K562 (cell line): ENCODE measurements around the gene PLAAT5. TPM values are rescaled to one million over a fixed set of nuclear protein-coding genes. Genes with fewer than 3 reads are reported as not detected.

ENCODE experiments used
- ATF3 ChIP-seq, 2 experiments: fragments of 450-650 bp in 1 of 2; sonication (generic) in 1 of 2; formaldehyde crosslinking in 1 of 2; IDR thresholded peaks in 1 of 2; conservative IDR thresholded peaks in 1 of 2; 2 replicates each; pipeline versions ENCODE4 v1.6.1 to v1.8.1; 2016 to 2023; ENCODE audit warnings: mild to moderate bottlenecking in 2 of 2, moderate library complexity in 2 of 2, inconsistent platforms in 1 of 2, missing genetic modification reagents in 1 of 2
- DMBX1 ChIP-seq: fragments of 250-450 bp; sonication (Bioruptor Pico); IDR thresholded peaks from 2 replicates; pipeline ENCODE4 v1.8.0; 2022; ENCODE audit warnings: inconsistent platforms, mild to moderate bottlenecking, moderate library complexity, borderline replicate concordance
- KDM4B ChIP-seq, 2 experiments: fragments of 450-650 bp in 1 of 2; sonication (generic) in 1 of 2; IDR thresholded peaks; 2 replicates each; pipeline ENCODE4 v1.6.1; 2016 to 2017; ENCODE audit warnings: borderline replicate concordance in 2 of 2, antibody characterized with exemption in 1 of 2, low read depth in 1 of 2, mild to moderate bottlenecking in 1 of 2
- MAX ChIP-seq: sonication (generic); formaldehyde crosslinking; IDR thresholded peaks from 2 replicates; pipeline ENCODE4 v1.9.0; 2022; ENCODE audit warnings: mild to moderate bottlenecking, missing genetic modification reagents
- MBD2 ChIP-seq: sonication (generic); IDR thresholded peaks from 2 replicates; pipeline ENCODE4 v1.6.1; 2016; ENCODE audit warnings: low read depth, borderline replicate concordance
- NFRKB ChIP-seq: fragments of 450-650 bp; IDR thresholded peaks from 2 replicates; pipeline ENCODE4 v1.6.1; 2016; ENCODE audit warnings: low read depth
- PTTG1 ChIP-seq: fragments of 450-650 bp; IDR thresholded peaks from 2 replicates; pipeline ENCODE4 v1.6.1; 2016; ENCODE audit warnings: low read depth, mild to moderate bottlenecking, missing genetic modification characterization, missing compliant biosample characterization
- SIN3B ChIP-seq: fragments of 450-650 bp; IDR thresholded peaks from 2 replicates; pipeline ENCODE4 v1.6.1; 2017; ENCODE audit warnings: low read depth, mild to moderate bottlenecking, moderate library complexity
- XRCC3 ChIP-seq: fragments of 450-650 bp; IDR thresholded peaks from 2 replicates; pipeline ENCODE4 v1.6.1; 2017; ENCODE audit warnings: mild to moderate bottlenecking, moderate library complexity
- YBX1 ChIP-seq: fragments of 450-650 bp; IDR thresholded peaks from 2 replicates; pipeline ENCODE4 v1.7.1; 2016; ENCODE audit warnings: mild to moderate bottlenecking
- ZNF174 ChIP-seq: fragments of 250-450 bp; sonication (Bioruptor Pico); IDR thresholded peaks from 2 replicates; pipeline ENCODE4 v1.4.0; 2020; ENCODE audit warnings: mild to moderate bottlenecking
- ZNF561 ChIP-seq: fragments of 450-650 bp; formaldehyde crosslinking; conservative IDR thresholded peaks from 2 replicates; pipeline ENCODE4 v1.4.0; 2020; ENCODE audit warnings: mild to moderate bottlenecking, moderate library complexity
- ZNF696 ChIP-seq: fragments of 250-450 bp; sonication (Bioruptor Pico); conservative IDR thresholded peaks from 2 replicates; pipeline ENCODE4 v1.4.0; 2020; ENCODE audit warnings: mild to moderate bottlenecking, moderate library complexity
- polyA plus RNA-seq, 8 experiments: library from polyadenylated mRNA; depleted of rRNA in 4 of 8; stranded (reverse) in 5 of 8; unstranded in 3 of 8; fragments of >200 nt; fragmentation: Nextera tagmentation in 2 of 8; fragmentation: Illumina TruSeq in 1 of 8; extraction: Ambion mirVana in 2 of 8; extraction: Trizol in 1 of 8; gene quantifications; 2 replicates each; pipeline versions ENCODE4 v1.2.1 to v1.2.3, GENCODE V29; 2011 to 2014; ENCODE audit warnings: inconsistent platforms in 1 of 8, missing spikeins in 1 of 8
- total RNA-seq, 7 experiments: library from RNA; depleted of rRNA in 6 of 7; stranded (reverse); fragments of >200 nt in 6 of 7; fragmentation: Illumina TruSeq in 2 of 7; extraction: Trizol in 2 of 7; gene quantifications; 2 replicates each; pipeline versions ENCODE4 v1.2.1 to v1.2.3, GENCODE V29; 2011 to 2021; ENCODE audit warnings: low replicate concordance in 1 of 7
- TF ChIP-seq, protein P1 (sequence below): fragments of 450-650 bp; IDR thresholded peaks from 2 replicates; pipeline ENCODE4 v1.6.1; 2016; ENCODE audit warnings: low read depth
- TF ChIP-seq, protein P2 (sequence below): fragments of 250-450 bp; sonication (Bioruptor Pico); IDR thresholded peaks from 2 replicates; pipeline ENCODE4 v1.8.0; 2021; ENCODE audit warnings: mild to moderate bottlenecking, moderate library complexity

The PLAAT5 gene
- total and polyA plus RNA-seq, 9 of the 15 experiments (the other 6 are each of a cell fraction or from before 2014, with no cell fraction given), result not detected

DNA sequence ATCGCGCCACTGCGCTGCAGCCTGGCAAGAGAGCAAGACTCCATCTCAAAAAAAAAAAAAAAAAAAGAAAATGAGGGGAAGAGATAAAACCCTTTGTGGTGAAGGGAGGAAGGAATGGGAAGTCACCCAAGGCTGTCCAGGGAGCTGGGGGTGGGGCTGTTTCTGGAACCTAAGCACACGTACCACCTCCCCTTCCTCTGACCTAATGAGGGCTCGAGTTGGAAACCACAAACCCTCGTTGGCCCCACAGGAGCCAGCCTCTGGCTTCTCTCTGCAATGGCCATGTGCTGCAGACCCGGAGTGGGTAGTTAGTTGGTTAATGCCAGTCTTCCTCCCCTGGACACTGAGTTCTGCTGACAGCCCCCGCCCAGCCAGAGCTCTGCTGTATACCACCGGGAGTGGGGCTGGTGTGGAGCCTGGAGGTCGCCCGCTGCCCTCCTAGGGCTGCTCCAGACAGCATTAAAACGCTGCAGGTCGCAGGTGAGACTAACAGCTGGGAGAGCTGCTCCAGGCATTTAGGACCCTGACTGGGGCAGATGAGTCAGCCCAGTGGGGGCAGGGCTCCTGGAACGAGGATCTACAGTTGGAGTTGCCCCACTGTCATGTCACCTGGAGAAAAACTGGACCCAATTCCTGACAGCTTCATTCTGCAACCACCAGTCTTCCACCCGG is 15.0 kb upstream of the PLAAT5 start, which contains the start of gene LGALS12 (continued):
- TF ChIP-seq DMBX1 (no peak), ZNF174 (CRISPR knock-in tag) (no peak), ZNF696 (CRISPR knock-in tag) (no peak), NFRKB (no peak), SIN3B (no peak), PTTG1 (no peak), YBX1 (no peak), XRCC3 (no peak), ZNF561 (no peak), MBD2 (no peak), KDM4B (IDR thresholded peaks at IDR 0.05; ENCODE audit: borderline replicate concordance in 2 of 2, low read depth in 1 of 2) (no peak), ATF3 (IDR thresholded peaks at IDR 0.05) (peak; percentile 85), ATF3 (CRISPR knock-in tag; conservative IDR thresholded peaks at IDR 0.05) (no peak), MAX (CRISPR knock-in tag) (peak; percentile 75)
- TF ChIP-seq, protein P1, sequence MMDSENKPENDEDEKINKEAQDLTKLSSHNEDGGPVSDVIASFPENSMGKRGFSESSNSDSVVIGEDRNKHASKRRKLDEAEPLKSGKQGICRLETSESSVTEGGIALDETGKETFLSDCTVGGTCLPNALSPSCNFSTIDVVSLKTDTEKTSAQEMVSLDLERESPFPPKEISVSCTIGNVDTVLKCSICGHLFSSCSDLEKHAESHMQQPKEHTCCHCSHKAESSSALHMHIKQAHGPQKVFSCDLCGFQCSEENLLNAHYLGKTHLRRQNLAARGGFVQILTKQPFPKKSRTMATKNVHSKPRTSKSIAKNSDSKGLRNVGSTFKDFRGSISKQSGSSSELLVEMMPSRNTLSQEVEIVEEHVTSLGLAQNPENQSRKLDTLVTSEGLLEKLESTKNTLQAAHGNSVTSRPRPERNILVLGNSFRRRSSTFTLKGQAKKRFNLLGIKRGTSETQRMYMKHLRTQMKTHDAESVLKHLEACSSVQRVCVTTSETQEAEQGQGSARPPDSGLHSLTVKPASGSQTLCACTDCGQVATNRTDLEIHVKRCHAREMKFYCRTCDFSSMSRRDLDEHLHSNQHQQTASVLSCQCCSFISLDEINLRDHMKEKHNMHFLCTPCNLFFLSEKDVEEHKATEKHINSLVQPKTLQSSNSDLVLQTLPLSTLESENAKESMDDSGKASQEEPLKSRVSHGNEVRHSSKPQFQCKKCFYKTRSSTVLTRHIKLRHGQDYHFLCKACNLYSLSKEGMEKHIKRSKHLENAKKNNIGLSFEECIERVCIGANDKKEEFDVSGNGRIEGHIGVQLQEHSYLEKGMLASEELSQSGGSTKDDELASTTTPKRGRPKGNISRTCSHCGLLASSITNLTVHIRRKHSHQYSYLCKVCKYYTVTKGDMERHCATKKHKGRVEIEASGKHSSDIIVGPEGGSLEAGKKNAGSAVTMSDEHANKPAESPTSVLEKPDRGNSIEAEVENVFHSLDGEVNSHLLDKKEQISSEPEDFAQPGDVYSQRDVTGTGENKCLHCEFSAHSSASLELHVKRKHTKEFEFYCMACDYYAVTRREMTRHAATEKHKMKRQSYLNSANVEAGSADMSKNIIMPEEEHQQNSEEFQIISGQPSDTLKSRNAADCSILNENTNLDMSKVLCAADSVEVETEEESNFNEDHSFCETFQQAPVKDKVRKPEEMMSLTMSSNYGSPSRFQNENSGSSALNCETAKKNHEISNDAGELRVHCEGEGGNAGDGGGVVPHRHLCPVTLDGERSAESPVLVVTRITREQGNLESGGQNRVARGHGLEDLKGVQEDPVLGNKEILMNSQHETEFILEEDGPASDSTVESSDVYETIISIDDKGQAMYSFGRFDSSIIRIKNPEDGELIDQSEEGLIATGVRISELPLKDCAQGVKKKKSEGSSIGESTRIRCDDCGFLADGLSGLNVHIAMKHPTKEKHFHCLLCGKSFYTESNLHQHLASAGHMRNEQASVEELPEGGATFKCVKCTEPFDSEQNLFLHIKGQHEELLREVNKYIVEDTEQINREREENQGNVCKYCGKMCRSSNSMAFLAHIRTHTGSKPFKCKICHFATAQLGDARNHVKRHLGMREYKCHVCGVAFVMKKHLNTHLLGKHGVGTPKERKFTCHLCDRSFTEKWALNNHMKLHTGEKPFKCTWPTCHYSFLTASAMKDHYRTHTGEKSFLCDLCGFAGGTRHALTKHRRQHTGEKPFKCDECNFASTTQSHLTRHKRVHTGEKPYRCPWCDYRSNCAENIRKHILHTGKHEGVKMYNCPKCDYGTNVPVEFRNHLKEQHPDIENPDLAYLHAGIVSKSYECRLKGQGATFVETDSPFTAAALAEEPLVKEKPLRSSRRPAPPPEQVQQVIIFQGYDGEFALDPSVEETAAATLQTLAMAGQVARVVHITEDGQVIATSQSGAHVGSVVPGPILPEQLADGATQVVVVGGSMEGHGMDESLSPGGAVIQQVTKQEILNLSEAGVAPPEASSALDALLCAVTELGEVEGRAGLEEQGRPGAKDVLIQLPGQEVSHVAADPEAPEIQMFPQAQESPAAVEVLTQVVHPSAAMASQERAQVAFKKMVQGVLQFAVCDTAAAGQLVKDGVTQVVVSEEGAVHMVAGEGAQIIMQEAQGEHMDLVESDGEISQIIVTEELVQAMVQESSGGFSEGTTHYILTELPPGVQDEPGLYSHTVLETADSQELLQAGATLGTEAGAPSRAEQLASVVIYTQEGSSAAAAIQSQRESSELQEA, result no peak
- TF ChIP-seq, protein P2, sequence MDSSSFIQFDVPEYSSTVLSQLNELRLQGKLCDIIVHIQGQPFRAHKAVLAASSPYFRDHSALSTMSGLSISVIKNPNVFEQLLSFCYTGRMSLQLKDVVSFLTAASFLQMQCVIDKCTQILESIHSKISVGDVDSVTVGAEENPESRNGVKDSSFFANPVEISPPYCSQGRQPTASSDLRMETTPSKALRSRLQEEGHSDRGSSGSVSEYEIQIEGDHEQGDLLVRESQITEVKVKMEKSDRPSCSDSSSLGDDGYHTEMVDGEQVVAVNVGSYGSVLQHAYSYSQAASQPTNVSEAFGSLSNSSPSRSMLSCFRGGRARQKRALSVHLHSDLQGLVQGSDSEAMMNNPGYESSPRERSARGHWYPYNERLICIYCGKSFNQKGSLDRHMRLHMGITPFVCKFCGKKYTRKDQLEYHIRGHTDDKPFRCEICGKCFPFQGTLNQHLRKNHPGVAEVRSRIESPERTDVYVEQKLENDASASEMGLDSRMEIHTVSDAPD, result no peak
